ENCODE results near the gene NLRC3.

DNA sequence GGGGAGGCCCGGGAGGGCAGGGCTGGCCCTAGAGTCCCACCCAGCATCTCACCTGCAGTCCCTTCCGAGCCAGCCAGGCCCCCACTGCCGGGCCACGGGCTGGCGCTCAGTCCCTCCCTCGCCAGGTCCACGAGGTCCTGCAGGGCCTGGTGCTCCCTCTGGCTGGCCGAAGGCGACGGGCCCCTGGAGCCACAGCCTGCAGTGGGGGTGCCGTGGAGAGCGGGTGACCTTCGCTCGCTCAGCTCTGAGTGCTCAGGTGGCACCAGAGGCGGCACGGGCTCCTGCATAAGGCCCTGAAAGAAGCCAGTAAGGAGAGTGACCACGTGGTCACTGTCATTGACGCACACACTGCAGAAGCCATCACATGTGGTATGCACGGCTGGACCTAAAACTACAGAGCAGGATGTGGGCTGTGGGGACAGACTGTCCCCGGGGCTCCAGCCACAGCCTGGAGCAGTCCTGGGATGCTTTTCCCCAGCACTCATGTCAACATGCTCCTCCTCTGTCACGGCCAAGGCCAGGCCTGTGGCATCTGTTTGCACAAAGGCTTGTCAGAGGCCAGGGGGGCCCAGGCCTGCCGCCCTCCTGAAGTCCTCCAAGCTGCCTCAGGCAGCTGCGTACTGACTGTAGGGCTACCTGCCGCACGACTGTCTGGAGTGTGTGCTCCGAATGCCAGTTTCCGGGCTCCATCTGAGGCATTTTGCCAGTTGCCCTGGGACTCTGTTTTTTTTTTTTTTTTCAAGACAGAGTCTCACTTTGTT is 19.1 kb upstream of the NLRC3 start:
- TF ChIP-seq POLR2A (IDR thresholded peaks at IDR 0.05) (no peak), CTCF (IDR thresholded peaks at IDR 0.05) (no peak)

Data from right lobe of liver (tissue), 4 donors.